ENCODE measurements around the gene CREB3L2. TPM values are rescaled to one million over a fixed set of nuclear protein-coding genes. Genes with fewer than 3 reads are reported as not detected.

CREB3L2 gene
- total and polyA plus RNA-seq, 2 of the 13 experiments (the other 11 are each of a cell fraction or from before 2014, with no cell fraction given): 22.1 to 41.1 TPM

DNA sequence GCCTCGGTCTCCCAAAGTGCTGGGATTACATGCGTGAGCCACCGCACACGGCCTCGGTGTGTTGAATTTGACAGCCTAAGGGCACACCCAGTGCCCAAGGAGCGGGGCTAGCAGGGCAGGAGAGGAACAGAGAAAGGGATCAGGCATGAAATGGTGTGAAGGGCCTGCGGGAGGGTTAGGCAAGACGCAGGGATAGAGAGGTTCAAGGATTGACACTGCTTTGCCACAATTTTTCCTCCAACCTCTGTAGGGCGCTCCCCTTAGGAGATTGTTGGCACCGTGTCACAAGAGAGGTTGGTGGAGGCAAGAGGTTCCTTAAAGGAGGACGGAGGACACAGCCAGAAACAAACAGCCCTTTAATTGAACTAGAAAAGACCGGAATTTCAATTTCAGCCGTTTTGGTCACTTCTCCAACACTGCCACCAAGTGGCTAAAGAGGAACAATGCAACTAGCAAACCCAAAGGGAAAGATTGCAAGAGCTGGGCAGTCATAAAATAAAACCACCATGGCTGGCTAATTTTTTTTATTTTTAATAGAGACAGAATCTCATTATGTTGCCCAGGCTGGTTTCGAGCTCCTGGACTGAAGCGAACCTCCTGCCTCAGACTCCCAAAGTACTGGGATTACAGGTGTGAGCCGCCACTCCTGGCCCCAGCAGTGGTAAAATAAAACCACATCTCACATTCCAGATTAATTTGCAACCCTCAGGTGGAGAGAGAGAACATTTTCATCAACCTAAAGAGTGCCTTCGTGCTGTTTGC, 6.9 kb upstream of the CREB3L2 start (continued):
- TF ChIP-seq, protein P1, sequence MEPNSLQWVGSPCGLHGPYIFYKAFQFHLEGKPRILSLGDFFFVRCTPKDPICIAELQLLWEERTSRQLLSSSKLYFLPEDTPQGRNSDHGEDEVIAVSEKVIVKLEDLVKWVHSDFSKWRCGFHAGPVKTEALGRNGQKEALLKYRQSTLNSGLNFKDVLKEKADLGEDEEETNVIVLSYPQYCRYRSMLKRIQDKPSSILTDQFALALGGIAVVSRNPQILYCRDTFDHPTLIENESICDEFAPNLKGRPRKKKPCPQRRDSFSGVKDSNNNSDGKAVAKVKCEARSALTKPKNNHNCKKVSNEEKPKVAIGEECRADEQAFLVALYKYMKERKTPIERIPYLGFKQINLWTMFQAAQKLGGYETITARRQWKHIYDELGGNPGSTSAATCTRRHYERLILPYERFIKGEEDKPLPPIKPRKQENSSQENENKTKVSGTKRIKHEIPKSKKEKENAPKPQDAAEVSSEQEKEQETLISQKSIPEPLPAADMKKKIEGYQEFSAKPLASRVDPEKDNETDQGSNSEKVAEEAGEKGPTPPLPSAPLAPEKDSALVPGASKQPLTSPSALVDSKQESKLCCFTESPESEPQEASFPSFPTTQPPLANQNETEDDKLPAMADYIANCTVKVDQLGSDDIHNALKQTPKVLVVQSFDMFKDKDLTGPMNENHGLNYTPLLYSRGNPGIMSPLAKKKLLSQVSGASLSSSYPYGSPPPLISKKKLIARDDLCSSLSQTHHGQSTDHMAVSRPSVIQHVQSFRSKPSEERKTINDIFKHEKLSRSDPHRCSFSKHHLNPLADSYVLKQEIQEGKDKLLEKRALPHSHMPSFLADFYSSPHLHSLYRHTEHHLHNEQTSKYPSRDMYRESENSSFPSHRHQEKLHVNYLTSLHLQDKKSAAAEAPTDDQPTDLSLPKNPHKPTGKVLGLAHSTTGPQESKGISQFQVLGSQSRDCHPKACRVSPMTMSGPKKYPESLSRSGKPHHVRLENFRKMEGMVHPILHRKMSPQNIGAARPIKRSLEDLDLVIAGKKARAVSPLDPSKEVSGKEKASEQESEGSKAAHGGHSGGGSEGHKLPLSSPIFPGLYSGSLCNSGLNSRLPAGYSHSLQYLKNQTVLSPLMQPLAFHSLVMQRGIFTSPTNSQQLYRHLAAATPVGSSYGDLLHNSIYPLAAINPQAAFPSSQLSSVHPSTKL (CRISPR knock-in tag; IDR thresholded peaks at IDR 0.05): 0 out of 2 replicates have a peak, but pooled peaks have one; percentile 10
- TF ChIP-seq, protein P2, sequence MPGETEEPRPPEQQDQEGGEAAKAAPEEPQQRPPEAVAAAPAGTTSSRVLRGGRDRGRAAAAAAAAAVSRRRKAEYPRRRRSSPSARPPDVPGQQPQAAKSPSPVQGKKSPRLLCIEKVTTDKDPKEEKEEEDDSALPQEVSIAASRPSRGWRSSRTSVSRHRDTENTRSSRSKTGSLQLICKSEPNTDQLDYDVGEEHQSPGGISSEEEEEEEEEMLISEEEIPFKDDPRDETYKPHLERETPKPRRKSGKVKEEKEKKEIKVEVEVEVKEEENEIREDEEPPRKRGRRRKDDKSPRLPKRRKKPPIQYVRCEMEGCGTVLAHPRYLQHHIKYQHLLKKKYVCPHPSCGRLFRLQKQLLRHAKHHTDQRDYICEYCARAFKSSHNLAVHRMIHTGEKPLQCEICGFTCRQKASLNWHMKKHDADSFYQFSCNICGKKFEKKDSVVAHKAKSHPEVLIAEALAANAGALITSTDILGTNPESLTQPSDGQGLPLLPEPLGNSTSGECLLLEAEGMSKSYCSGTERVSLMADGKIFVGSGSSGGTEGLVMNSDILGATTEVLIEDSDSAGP (CRISPR knock-in tag; IDR thresholded peaks at IDR 0.05; ENCODE audit: borderline replicate concordance): peak; percentile 24; the same call in 1 of the 2 replicates
- TF ChIP-seq EED (CRISPR knock-in tag; IDR thresholded peaks at IDR 0.05): 0 out of 2 replicates have a peak, but pooled peaks have one; percentile 50
- no peak for TF ChIP-seq ZNF563 (CRISPR knock-in tag; IDR thresholded peaks at IDR 0.05)
- no peak for TF ChIP-seq ZNF460 (CRISPR knock-in tag; IDR thresholded peaks at IDR 0.05; ENCODE audit: borderline replicate concordance)
- TF ChIP-seq, protein P3, sequence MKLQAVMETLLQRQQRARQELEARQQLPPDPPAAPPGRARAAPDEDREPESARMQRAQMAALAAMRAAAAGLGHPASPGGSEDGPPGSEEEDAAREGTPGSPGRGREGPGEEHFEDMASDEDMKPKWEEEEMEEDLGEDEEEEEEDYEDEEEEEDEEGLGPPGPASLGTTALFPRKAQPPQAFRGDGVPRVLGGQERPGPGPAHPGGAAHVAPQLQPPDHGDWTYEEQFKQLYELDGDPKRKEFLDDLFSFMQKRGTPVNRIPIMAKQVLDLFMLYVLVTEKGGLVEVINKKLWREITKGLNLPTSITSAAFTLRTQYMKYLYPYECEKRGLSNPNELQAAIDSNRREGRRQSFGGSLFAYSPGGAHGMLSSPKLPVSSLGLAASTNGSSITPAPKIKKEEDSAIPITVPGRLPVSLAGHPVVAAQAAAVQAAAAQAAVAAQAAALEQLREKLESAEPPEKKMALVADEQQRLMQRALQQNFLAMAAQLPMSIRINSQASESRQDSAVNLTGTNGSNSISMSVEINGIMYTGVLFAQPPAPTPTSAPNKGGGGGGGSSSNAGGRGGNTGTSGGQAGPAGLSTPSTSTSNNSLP (IDR thresholded peaks at IDR 0.05; ENCODE audit: low read depth, low read length): peak; percentile 19; the same call in 1 of the 2 replicates
- TF ChIP-seq ISL2 (CRISPR knock-in tag; IDR thresholded peaks at IDR 0.05): 0 out of 2 replicates have a peak, but pooled peaks have one; percentile 29
- TF ChIP-seq ZMYM2 (CRISPR knock-in tag; IDR thresholded peaks at IDR 0.05): peak; percentile 35; the same call in 1 of the 2 replicates
- no peak for TF ChIP-seq SSRP1 (CRISPR knock-in tag; IDR thresholded peaks at IDR 0.05)
- TF ChIP-seq, protein P4, sequence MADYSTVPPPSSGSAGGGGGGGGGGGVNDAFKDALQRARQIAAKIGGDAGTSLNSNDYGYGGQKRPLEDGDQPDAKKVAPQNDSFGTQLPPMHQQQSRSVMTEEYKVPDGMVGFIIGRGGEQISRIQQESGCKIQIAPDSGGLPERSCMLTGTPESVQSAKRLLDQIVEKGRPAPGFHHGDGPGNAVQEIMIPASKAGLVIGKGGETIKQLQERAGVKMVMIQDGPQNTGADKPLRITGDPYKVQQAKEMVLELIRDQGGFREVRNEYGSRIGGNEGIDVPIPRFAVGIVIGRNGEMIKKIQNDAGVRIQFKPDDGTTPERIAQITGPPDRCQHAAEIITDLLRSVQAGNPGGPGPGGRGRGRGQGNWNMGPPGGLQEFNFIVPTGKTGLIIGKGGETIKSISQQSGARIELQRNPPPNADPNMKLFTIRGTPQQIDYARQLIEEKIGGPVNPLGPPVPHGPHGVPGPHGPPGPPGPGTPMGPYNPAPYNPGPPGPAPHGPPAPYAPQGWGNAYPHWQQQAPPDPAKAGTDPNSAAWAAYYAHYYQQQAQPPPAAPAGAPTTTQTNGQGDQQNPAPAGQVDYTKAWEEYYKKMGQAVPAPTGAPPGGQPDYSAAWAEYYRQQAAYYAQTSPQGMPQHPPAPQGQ (CRISPR knock-in tag; IDR thresholded peaks at IDR 0.05; ENCODE audit: borderline replicate concordance): no peak
- TF ChIP-seq YEATS4 (CRISPR knock-in tag; IDR thresholded peaks at IDR 0.05; ENCODE audit: borderline replicate concordance): no peak
- no peak for TF ChIP-seq ESRRA (CRISPR knock-in tag; IDR thresholded peaks at IDR 0.05; ENCODE audit: low read depth)
- TF ChIP-seq SPEN (CRISPR knock-in tag; IDR thresholded peaks at IDR 0.05; ENCODE audit: low read depth): peak; percentile 43; the same call in 1 of the 2 replicates
- peak; percentile 47; the same call in 1 of the 2 replicates for TF ChIP-seq ZNF501 (CRISPR knock-in tag; IDR thresholded peaks at IDR 0.05)
- peak; percentile 41; the same call in 1 of the 2 replicates for TF ChIP-seq RXRB (CRISPR knock-in tag; IDR thresholded peaks at IDR 0.05; ENCODE audit: borderline replicate concordance)
- peak; percentile 93 for TF ChIP-seq STAG1 (CRISPR knock-in tag; IDR thresholded peaks at IDR 0.05)
- TF ChIP-seq SMC3 (IDR thresholded peaks at IDR 0.05; ENCODE audit: low read length): peak; percentile 95
- peak; percentile 67; the same call in 1 of the 2 replicates for TF ChIP-seq ZSCAN29 (CRISPR knock-in tag; conservative IDR thresholded peaks at IDR 0.05)
- TF ChIP-seq NR2C2 (CRISPR knock-in tag; IDR thresholded peaks at IDR 0.05; ENCODE audit: borderline replicate concordance): no peak
